ENCODE measurements around the gene CADM2.

CADM2 gene

DNA sequence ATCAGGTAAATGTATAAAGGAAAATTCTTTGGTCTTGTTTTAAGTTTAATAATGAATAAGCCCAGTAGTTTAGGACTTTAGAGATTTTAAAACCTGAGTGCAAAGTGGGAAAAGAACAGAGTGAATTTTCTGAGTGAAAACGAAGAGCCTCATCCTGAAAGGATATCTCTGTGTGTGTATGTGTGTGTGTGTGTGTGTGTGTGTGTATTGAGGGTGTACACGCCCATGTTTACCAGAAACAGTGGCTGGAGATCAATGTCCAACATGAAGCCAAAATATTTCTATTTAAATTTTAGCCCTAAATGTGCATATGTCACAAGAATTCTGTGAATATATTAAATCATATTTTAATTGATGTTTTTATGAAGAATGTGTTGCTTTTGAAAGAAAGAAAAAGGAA lies 549.9 kb downstream of the CADM2 start:
- H3K36me3 ChIP-seq (ENCODE audit: insufficient read depth): no peaks in the 10 kb centered on the region
- H3K27ac ChIP-seq: no peak overlapping the region
- no peaks in the 10 kb centered on the region for H3K79me2 ChIP-seq (ENCODE audit: insufficient read depth, low read depth)
- no peak overlapping the region for H2AFZ ChIP-seq (ENCODE audit: low read depth)
- H4K20me1 ChIP-seq (ENCODE audit: insufficient read depth): no peaks in the 10 kb centered on the region
- H3K4me2 ChIP-seq: no peak overlapping the region
- no peaks in the 10 kb centered on the region for H3K4me1 ChIP-seq (ENCODE audit: low read depth, poor library complexity, severe bottlenecking)
- H3K9ac ChIP-seq: no peak overlapping the region
- no peaks in the 10 kb centered on the region for H3K27me3 ChIP-seq (ENCODE audit: insufficient read depth, low read depth)
- TF ChIP-seq, protein P1, sequence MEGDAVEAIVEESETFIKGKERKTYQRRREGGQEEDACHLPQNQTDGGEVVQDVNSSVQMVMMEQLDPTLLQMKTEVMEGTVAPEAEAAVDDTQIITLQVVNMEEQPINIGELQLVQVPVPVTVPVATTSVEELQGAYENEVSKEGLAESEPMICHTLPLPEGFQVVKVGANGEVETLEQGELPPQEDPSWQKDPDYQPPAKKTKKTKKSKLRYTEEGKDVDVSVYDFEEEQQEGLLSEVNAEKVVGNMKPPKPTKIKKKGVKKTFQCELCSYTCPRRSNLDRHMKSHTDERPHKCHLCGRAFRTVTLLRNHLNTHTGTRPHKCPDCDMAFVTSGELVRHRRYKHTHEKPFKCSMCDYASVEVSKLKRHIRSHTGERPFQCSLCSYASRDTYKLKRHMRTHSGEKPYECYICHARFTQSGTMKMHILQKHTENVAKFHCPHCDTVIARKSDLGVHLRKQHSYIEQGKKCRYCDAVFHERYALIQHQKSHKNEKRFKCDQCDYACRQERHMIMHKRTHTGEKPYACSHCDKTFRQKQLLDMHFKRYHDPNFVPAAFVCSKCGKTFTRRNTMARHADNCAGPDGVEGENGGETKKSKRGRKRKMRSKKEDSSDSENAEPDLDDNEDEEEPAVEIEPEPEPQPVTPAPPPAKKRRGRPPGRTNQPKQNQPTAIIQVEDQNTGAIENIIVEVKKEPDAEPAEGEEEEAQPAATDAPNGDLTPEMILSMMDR (conservative IDR thresholded peaks at IDR 0.05; ENCODE audit: low read depth, low read length): no peak
- H3K4me3 ChIP-seq (IDR thresholded peaks at IDR 0.05; ENCODE audit: insufficient read depth, low read depth, low read length): no peak overlapping the region

DNA sequence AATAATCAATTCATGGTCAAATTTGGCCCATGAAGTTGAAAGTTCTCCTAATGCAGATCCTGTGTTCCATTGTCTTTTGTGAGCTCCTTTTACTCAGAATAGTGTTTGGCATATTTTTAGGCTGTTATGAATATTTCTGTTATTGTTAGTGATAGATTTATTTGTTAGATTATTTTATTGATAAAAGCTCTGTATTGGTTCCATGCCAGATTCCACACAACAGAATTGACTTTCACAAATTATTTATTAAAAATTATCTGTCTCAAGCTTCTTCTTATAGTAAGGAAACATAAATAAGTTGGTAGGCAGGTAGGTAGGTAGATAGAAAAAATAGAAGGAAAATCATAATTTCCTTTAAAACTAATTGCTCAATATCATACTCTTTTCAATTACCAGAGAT lies 557.4 kb downstream of the CADM2 start:
- no peak overlapping the region for H3K4me2 ChIP-seq
- no peak overlapping the region for H2AFZ ChIP-seq (ENCODE audit: low read depth)
- no peaks in the 10 kb centered on the region for H3K79me2 ChIP-seq (ENCODE audit: insufficient read depth, low read depth)
- H3K4me3 ChIP-seq (IDR thresholded peaks at IDR 0.05; ENCODE audit: insufficient read depth, low read depth, low read length): no peak overlapping the region
- no peaks in the 10 kb centered on the region for H3K4me1 ChIP-seq (ENCODE audit: low read depth, poor library complexity, severe bottlenecking)
- H3K27me3 ChIP-seq (ENCODE audit: insufficient read depth, low read depth): no peaks in the 10 kb centered on the region
- no peaks in the 10 kb centered on the region for H3K36me3 ChIP-seq (ENCODE audit: insufficient read depth)
- H4K20me1 ChIP-seq (ENCODE audit: insufficient read depth): no peaks in the 10 kb centered on the region
- TF ChIP-seq, protein P1 (conservative IDR thresholded peaks at IDR 0.05; ENCODE audit: low read depth, low read length): no peak
- no peak overlapping the region for H3K9ac ChIP-seq
- no peak overlapping the region for H3K27ac ChIP-seq

DNA sequence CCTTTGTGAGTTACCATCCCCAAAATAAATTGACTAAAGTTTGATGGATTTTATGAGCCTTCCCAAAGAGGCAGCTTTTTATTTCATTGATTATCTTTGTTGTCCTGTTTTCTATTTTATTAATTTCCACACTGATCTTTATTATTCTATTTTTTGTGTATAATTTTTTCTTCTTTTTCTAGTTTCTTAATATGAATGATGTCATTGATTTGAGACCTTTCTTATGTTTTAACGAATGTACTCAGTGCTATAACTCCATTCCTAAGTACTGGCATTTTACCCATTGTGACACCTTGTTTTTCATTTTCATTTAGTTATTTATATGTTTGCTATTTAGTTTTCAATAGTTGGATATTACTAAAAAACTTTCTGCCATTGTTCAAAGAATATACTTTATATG lies 565.3 kb downstream of the CADM2 start:
- no peak overlapping the region for H3K4me2 ChIP-seq
- H4K20me1 ChIP-seq (ENCODE audit: insufficient read depth): no peaks in the 10 kb centered on the region
- H3K79me2 ChIP-seq (ENCODE audit: insufficient read depth, low read depth): no peaks in the 10 kb centered on the region
- H3K27me3 ChIP-seq (ENCODE audit: insufficient read depth, low read depth): no peaks in the 10 kb centered on the region
- no peaks in the 10 kb centered on the region for H3K4me1 ChIP-seq (ENCODE audit: low read depth, poor library complexity, severe bottlenecking)
- no peaks in the 10 kb centered on the region for H3K36me3 ChIP-seq (ENCODE audit: insufficient read depth)
- no peak overlapping the region for H2AFZ ChIP-seq (ENCODE audit: low read depth)
- no peak overlapping the region for H3K27ac ChIP-seq
- H3K4me3 ChIP-seq (IDR thresholded peaks at IDR 0.05; ENCODE audit: insufficient read depth, low read depth, low read length): no peak overlapping the region
- TF ChIP-seq, protein P1 (conservative IDR thresholded peaks at IDR 0.05; ENCODE audit: low read depth, low read length): no peak
- no peak overlapping the region for H3K9ac ChIP-seq

DNA sequence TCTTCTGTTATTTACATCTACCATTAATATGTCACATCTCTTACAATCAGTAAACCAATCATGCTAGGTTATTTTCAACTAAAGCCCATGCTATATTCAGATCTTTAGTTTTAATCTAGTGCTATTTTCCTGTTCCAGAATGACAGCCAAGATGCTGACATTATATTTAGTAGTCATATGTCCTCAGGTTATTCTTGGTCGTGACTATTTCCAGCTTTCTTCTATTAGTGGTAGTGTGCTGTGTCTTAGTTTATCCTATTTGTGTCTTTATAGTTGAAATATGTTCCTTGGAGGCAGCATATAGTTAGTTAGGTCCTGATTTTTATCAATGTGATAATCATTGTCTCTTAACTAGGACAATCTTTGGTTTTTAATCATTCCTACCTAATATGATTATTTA lies 566.5 kb downstream of the CADM2 start:
- H4K20me1 ChIP-seq (ENCODE audit: insufficient read depth): no peaks in the 10 kb centered on the region
- H3K36me3 ChIP-seq (ENCODE audit: insufficient read depth): no peaks in the 10 kb centered on the region
- no peak overlapping the region for H3K27ac ChIP-seq
- no peak overlapping the region for H3K9ac ChIP-seq
- TF ChIP-seq, protein P1 (conservative IDR thresholded peaks at IDR 0.05; ENCODE audit: low read depth, low read length): no peak
- no peaks in the 10 kb centered on the region for H3K79me2 ChIP-seq (ENCODE audit: insufficient read depth, low read depth)
- H3K4me1 ChIP-seq (ENCODE audit: low read depth, poor library complexity, severe bottlenecking): no peaks in the 10 kb centered on the region
- H3K4me2 ChIP-seq: no peak overlapping the region
- no peak overlapping the region for H2AFZ ChIP-seq (ENCODE audit: low read depth)
- no peak overlapping the region for H3K4me3 ChIP-seq (IDR thresholded peaks at IDR 0.05; ENCODE audit: insufficient read depth, low read depth, low read length)
- no peaks in the 10 kb centered on the region for H3K27me3 ChIP-seq (ENCODE audit: insufficient read depth, low read depth)

DNA sequence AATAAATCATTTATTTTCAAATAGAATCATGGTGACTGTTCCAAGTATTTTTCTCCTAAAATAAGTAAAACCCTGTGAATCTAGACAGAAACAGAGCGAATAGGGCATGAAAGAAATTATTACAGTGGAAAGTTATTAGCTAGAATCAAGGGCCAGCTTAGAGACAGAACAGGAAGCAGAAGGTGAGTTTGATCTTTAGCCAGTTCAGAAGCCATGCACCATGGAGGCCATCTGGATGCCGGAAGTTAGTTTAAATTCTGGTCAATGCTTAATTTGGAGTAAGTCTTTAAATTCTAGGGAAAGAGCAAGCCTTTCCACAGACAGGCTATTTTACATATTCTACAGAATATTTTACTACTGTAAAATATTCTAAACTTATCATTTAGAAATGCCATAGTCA lies 574.8 kb downstream of the CADM2 start:
- TF ChIP-seq, protein P1 (conservative IDR thresholded peaks at IDR 0.05; ENCODE audit: low read depth, low read length): no peak
- Histone ChIP-seq H3K4me3 (IDR thresholded peaks at IDR 0.05; ENCODE audit: insufficient read depth, low read depth, low read length) (no peak overlapping the region), H3K9ac (no peak overlapping the region), H3K36me3 (ENCODE audit: insufficient read depth) (no peaks in the 10 kb centered on the region), H3K4me1 (ENCODE audit: low read depth, poor library complexity, severe bottlenecking) (no peaks in the 10 kb centered on the region), H3K4me2 (no peak overlapping the region), H3K79me2 (ENCODE audit: insufficient read depth, low read depth) (no peaks in the 10 kb centered on the region), H4K20me1 (ENCODE audit: insufficient read depth) (no peaks in the 10 kb centered on the region), H3K27ac (no peak overlapping the region), H3K27me3 (ENCODE audit: insufficient read depth, low read depth) (no peaks in the 10 kb centered on the region), H2AFZ (ENCODE audit: low read depth) (no peak overlapping the region)

All from KMS-11 (cell line).